Spinal cord (tissue), 10 donors: ENCODE results near the gene SYCE3. TPM values are rescaled to one million over a fixed set of nuclear protein-coding genes. Genes with fewer than 3 reads are reported as not detected.

Source experiments
- DNase-seq, 6 donors: peaks; one replicate each; pipeline versions ENCODE4 v3.0.0 to v3.0.0-alpha.2; 2013 to 2015; ENCODE audit warnings: low spot score in 6 of 6, low read depth in 4 of 6
- H3K27ac ChIP-seq: one replicate; pipeline ENCODE4 v1.5.1; 2013; ENCODE audit warnings: low read depth, low read length, control low read depth
- H3K27me3 ChIP-seq: one replicate; pipeline ENCODE4 v1.6.1; 2013; ENCODE audit warnings: low read length; ENCODE audit not compliant: control insufficient read depth, insufficient read depth
- H3K36me3 ChIP-seq: one replicate; pipeline ENCODE4 v1.6.1; 2013; ENCODE audit warnings: low read length; ENCODE audit not compliant: control insufficient read depth, insufficient read depth
- H3K4me1 ChIP-seq: one replicate; pipeline ENCODE4 v1.6.1; 2013; ENCODE audit warnings: low read length; ENCODE audit not compliant: control insufficient read depth, insufficient read depth
- H3K4me3 ChIP-seq: one replicate; pipeline ENCODE4 v1.5.1; 2013; ENCODE audit warnings: low read depth, low read length, control low read depth
- H3K9me3 ChIP-seq: one replicate; pipeline ENCODE4 v1.6.1; 2013; ENCODE audit warnings: low read length; ENCODE audit not compliant: control insufficient read depth, insufficient read depth
- WGBS: methylation state at CpG from one replicate; pipeline ENCODE4 v1.1.5; 2013; ENCODE audit warnings: missing lambda C conversion rate; ENCODE audit not compliant: insufficient coverage; 5-methylcytosine and 5-hydroxymethylcytosine counted together
- polyA plus RNA-seq, 2 donors: library from polyadenylated mRNA; unstranded; fragments of 120-200 nt; gene quantifications; one replicate each; pipeline ENCODE4 v1.2.1, GENCODE V29; 2013; ENCODE audit not compliant: insufficient read length in 2 of 2
- total RNA-seq, 2 donors: library from RNA; depleted of rRNA in 1 of 2; stranded (reverse); fragments of 120-200 nt in 1 of 2; fragments of >200 nt in 1 of 2; gene quantifications; one replicate each; pipeline versions ENCODE4 v1.2.3 to v1.2.4, GENCODE V29; 2013 to 2014
- donor health status: healthy.

The SYCE3 gene
- total and polyA plus RNA-seq, 4 donors, result 0.66 TPM; not detected in 3

DNA sequence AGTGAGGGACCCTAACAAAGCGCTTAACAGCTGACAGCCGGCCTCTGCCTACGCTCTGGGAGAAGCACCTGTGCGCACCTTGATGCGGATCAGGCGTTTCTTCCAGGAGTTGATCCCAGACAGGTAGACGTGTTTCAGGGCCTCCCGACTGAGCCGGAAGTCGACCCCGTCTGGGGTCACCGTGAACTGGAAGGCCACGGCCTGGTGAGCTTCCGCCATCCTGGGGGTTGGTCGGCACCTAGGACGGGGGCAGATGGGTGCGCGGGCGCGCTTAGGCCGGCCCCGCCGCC, 14.9 kb upstream of the SYCE3 start:
- WGBS, result 34% methylated on average over 23 of the region's 23 CpGs
- no peak overlapping the region for H3K27ac ChIP-seq
- H3K9me3 ChIP-seq, result no peaks in the 10 kb centered on the region
- DNase-seq, result no peak
- H3K4me1 ChIP-seq, result peaks cover 45% of the 10 kb centered on the region
- H3K4me3 ChIP-seq, result no peak overlapping the region
- H3K36me3 ChIP-seq, result peaks cover 76% of the 10 kb centered on the region
- no peaks in the 10 kb centered on the region for H3K27me3 ChIP-seq

- no peak overlapping the region for H3K4me3 ChIP-seq
- no peak for DNase-seq
These were observed 14.3 kb upstream of the SYCE3 start for GRCh38 chr22:50576806-50577696.

GRCh38 chr22:50576070-50576469, 13.4 kb upstream of the SYCE3 start:
- 24% methylated on average over 3 of the region's 5 CpGs for WGBS
- peak in 2 of 6 donors; percentile 35 to 38 for DNase-seq
- H3K36me3 ChIP-seq, result peaks cover 83% of the 10 kb centered on the region
- H3K4me3 ChIP-seq, result no peak overlapping the region
- peaks cover 34% of the 10 kb centered on the region for H3K4me1 ChIP-seq
- no peaks in the 10 kb centered on the region for H3K9me3 ChIP-seq
- no peaks in the 10 kb centered on the region for H3K27me3 ChIP-seq
- H3K27ac ChIP-seq, result no peak overlapping the region

More at GRCh38 chr22:50576806-50577696, 14.3 kb upstream of the SYCE3 start:
- H3K36me3 ChIP-seq, result peaks cover 81% of the 10 kb centered on the region
- 69% methylated on average over 16 of the region's 18 CpGs for WGBS
- no peak overlapping the region for H3K27ac ChIP-seq
- peaks cover 44% of the 10 kb centered on the region for H3K4me1 ChIP-seq
- H3K27me3 ChIP-seq, result no peaks in the 10 kb centered on the region
- no peaks in the 10 kb centered on the region for H3K9me3 ChIP-seq

- H3K27ac ChIP-seq, result no peak overlapping the region
- peaks cover 32% of the 10 kb centered on the region for H3K4me1 ChIP-seq
- no peaks in the 10 kb centered on the region for H3K27me3 ChIP-seq
- H3K36me3 ChIP-seq, result peaks cover 84% of the 10 kb centered on the region
- DNase-seq, result no peak
- H3K9me3 ChIP-seq, result no peaks in the 10 kb centered on the region
- H3K4me3 ChIP-seq, result no peak overlapping the region
- WGBS, result 86% methylated on average over 7 of the region's 8 CpGs
These were observed 12.8 kb upstream of the SYCE3 start for GRCh38 chr22:50575426-50575941.

GRCh38 chr22:50574383-50574755, 11.7 kb upstream of the SYCE3 start:
- no peak overlapping the region for H3K27ac ChIP-seq
- H3K27me3 ChIP-seq, result no peaks in the 10 kb centered on the region
- no peaks in the 10 kb centered on the region for H3K9me3 ChIP-seq
- DNase-seq, result no peak
- 90% methylated on average over 10 of the region's 11 CpGs for WGBS
- H3K4me1 ChIP-seq, result peaks cover 30% of the 10 kb centered on the region
- peaks cover 85% of the 10 kb centered on the region for H3K36me3 ChIP-seq
- no peak overlapping the region for H3K4me3 ChIP-seq

GRCh38 chr22:50573491-50574382, 11.0 kb upstream of the SYCE3 start:
- no peak for DNase-seq
- WGBS, result 81% methylated on average over 26 of the region's 26 CpGs
- no peak overlapping the region for H3K27ac ChIP-seq
- no peaks in the 10 kb centered on the region for H3K27me3 ChIP-seq
- no peaks in the 10 kb centered on the region for H3K9me3 ChIP-seq
- peaks cover 23% of the 10 kb centered on the region for H3K4me1 ChIP-seq
- no peak overlapping the region for H3K4me3 ChIP-seq
- peaks cover 85% of the 10 kb centered on the region for H3K36me3 ChIP-seq

GRCh38 chr22:50572965-50573364, 10.2 kb upstream of the SYCE3 start:
- WGBS, result 91% methylated on average over 11 of the region's 11 CpGs
- H3K36me3 ChIP-seq, result peaks cover 85% of the 10 kb centered on the region
- DNase-seq, result no peak
- H3K4me3 ChIP-seq, result no peak overlapping the region
- no peaks in the 10 kb centered on the region for H3K27me3 ChIP-seq
- H3K27ac ChIP-seq, result no peak overlapping the region
- H3K9me3 ChIP-seq, result no peaks in the 10 kb centered on the region
- peaks cover 16% of the 10 kb centered on the region for H3K4me1 ChIP-seq

DNA sequence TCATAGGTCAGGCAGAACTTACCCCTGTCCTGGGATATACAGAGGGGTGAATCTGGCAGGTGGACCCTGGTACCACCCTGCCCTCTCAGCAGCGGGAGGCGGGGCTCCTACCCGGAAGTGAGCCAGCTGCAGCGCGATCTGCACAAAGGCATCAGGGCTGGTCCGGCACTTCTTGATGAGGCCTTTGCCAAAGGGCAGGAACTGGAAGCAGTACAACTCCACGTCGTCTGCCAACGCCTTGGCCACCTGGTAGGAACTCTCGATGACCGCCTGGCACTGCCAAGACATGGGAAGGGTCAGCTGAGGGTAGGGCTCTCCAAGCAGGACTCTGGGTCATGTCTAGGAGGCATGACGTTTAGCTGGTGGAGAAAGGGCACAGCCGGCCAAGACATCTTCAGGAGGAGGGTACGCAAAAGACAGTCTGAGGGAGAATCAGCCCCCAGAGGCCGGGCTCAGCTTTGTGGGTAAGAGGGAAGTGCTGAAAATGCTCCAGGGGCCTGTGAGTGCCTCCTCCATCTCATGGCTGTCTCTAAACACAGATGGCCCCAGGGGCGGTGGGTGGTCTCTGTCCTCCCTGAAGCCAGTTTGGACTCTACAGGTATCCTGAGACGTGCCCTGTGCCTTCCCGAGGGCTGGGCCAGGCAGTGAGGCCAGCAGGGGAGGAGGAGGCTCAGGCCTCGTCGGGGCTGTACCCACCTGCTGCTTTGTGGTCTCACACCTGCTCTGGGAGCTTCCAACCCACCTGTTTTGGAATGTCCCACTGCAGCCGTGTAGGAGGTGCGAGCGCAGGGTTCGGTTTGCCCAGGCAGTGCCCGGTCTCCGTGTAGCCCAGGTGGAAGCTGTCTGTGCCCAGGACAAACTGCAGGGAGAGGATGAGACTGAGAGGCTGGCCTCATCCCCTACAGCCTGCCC, 8.8 kb upstream of the SYCE3 start:
- DNase-seq, result no peak

DNA sequence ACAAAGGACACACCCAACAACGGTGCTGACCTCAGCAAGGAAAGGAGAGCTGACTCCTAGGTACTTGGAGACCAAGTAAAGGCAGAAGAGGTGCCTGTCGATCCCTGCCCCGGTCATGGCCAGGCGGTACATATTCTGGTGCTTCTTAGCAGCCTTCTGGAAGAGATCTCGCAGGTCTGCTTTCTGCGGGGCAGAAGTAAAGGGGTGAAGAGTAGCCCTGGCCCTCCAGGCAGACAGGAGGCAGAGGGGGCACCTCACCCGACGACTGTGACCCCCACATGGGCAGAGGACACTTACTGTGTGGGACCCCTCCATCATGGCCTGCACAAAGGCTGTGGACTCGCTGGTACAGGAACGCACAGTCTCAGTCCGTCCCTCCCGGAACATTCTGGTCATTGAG, 8.1 kb upstream of the SYCE3 start:
- Histone ChIP-seq H3K4me3 (no peak overlapping the region), H3K36me3 (peaks cover 73% of the 10 kb centered on the region), H3K9me3 (no peaks in the 10 kb centered on the region), H3K4me1 (peaks cover 14% of the 10 kb centered on the region), H3K27me3 (no peaks in the 10 kb centered on the region), H3K27ac (no peak overlapping the region)
- DNase-seq, result no peak
- WGBS, result 95% methylated on average over 12 of the region's 12 CpGs

More for the DNA sequence above, 8.8 kb upstream of the SYCE3 start:
- no peak overlapping the region for H3K4me3 ChIP-seq
- peaks cover 79% of the 10 kb centered on the region for H3K36me3 ChIP-seq
- no peak overlapping the region for H3K27ac ChIP-seq
- peaks cover 14% of the 10 kb centered on the region for H3K4me1 ChIP-seq
- WGBS, result 87% methylated on average over 26 of the region's 26 CpGs
- H3K9me3 ChIP-seq, result no peaks in the 10 kb centered on the region
- H3K27me3 ChIP-seq, result no peaks in the 10 kb centered on the region
